Hematopoietic multipotent progenitor cell treated with erythropoietin and hydrocortisone succinate and interleukin-3 and kit ligand, for 17 days (in vitro differentiated cells): ENCODE measurements around the gene PRR20A.
"Not testable (repeated sequence)": the region's sequence is repeated elsewhere in the genome, so short reads cannot be mapped to it uniquely, and the experiment has no call there.

Source experiments
- DNase-seq: peaks from one replicate; pipeline ENCODE4 v3.0.0-alpha.2; 2015; ENCODE audit warnings: low spot score

Gene PRR20A

DNA sequence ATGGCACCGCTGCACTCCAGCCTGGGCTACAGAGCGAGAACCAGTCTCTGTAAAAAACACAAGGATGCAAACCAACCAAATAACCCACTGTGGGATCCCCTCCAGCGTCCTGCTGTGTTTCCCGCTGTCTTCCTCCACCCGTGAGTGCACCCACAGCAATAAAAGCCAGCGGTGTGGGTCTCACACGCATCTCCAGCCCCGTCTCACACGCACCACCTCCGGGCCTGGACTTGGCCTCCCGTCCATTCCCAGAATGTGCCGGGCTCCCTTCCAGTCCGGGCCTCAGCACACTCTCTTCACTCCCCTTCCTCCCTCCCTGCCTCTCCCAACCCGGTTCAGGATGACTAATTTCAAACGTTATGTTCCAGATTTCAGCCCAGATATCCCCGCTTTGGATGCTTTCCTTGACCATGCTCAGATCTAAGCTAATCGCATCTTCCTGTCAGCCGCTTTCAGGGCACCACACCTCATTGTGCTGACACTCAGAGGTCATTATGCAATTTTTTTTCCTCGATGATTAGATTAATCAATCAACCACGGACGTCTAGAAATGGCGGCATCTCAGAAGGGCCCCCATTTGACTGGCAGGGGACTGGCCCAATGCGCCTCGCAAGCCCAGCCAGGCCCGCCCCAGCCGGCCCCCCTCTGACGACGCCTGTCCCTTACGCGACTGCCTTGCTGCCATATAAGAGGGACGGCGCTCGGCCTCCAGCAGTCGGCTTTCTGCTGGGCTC, at the start of gene PRR20A:
Gene PRR20A, plus strand, starts transcription at position 684 of the 734 bp plus-strand sequence. CDS start 387 bp downstream, outside the sequence.
- DNase-seq = not testable (repeated sequence)

DNA sequence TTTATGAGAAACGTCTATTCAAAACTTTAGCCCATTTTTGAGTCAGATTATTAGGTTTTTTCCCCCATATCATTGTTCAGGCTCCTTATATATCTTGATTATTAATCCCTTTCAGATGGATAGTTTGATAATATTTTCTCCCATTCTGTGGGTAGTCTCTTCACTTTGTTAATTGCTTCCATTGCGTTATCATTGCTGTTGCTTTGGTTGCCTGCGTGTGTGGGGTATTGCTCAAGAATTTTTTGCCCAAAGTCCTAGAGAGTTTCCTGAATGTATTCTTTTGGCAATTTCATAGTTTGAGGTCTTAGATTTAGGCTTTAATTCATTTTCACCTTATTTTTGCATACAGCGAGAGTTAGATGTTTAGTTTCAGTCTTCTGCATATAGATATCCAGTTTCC, 25.8 kb upstream of the PRR20A start:
- no peak for DNase-seq

- no peak for DNase-seq
Measured at GRCh38 chr13:57123681-57124080, 17.0 kb upstream of the PRR20A start.

GRCh38 chr13:57128909-57129308, 11.8 kb upstream of the PRR20A start:
- no peak for DNase-seq

- no peak for DNase-seq
Measured at GRCh38 chr13:57136093-57136492, 4.6 kb upstream of the PRR20A start.

- DNase-seq = no peak
Measured at GRCh38 chr13:57137585-57137984, 3.1 kb upstream of the PRR20A start.

DNA sequence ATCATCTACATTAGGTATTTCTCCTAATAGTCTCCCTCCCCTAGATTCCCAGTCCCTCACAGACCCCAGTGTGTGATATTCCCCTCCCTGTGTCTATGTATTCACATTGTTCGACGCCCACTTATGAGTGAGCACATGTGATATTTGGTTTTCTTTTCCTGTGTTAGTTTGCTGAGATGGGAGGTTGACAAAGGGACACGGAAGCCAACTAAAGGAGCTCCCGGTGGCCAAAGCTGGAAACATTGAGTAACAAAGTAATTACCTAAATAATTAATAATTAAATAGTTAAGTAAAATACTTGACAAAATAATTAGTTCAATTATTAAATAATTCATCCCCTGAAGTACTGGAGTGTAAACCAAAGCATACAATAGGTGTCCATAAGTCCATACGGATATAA, 1.7 kb upstream of the PRR20A start:
- no peak for DNase-seq

DNA sequence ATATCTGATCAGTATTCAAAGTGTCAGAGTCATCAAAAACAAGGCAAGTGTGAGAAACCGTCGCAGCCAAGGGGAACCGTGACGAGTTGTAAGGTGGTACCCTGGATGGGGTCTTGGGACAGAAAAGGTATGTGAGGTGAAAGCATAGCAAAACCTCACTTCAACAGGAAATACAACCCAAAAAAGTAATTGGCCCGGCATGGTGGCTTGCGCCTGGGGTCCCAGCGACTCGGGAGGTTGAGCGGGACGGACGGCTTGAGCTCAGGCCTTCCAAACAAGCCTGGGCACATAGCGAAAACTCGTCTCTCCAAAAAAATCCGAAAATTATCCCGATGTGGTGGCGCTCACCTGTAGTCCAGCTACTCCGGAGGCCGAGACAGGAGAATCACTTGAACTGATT, 937 bp upstream of the PRR20A start:
- not testable (repeated sequence) for DNase-seq

DNA sequence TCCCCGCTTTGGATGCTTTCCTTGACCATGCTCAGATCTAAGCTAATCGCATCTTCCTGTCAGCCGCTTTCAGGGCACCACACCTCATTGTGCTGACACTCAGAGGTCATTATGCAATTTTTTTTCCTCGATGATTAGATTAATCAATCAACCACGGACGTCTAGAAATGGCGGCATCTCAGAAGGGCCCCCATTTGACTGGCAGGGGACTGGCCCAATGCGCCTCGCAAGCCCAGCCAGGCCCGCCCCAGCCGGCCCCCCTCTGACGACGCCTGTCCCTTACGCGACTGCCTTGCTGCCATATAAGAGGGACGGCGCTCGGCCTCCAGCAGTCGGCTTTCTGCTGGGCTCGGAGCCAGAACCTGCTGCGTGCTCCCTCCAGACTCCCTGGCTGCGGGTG, 6.5 kb downstream of the PRR20A start, which contains the start of gene PRR20B:
Gene PRR20B, plus strand, starts transcription at position 301 of the 400 bp plus-strand sequence. CDS start 387 bp downstream, outside the sequence.
- DNase-seq = not testable (repeated sequence)

DNA sequence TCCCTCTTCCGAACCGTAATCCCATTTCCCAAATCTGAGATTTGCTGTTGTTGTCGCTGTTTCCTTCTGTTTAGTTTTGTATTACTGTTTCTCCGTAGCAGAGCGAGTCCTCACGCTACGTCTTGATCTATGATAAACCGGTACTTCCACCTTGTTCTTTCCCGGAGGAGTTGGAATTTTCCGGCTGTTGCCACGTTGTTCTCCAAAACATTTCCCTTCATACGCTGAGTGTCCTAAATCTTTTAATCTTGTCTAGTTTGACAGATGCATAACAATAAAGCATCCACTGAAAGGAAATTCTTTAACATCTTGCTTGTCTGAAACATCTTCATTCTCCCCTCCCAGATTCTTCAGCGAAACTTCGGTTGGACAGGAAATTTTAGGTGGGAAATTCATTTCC, 7.4 kb downstream of the PRR20A start:
- DNase-seq = not testable (repeated sequence)

DNA sequence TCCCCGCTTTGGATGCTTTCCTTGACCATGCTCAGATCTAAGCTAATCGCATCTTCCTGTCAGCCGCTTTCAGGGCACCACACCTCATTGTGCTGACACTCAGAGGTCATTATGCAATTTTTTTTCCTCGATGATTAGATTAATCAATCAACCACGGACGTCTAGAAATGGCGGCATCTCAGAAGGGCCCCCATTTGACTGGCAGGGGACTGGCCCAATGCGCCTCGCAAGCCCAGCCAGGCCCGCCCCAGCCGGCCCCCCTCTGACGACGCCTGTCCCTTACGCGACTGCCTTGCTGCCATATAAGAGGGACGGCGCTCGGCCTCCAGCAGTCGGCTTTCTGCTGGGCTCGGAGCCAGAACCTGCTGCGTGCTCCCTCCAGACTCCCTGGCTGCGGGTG, 13.0 kb downstream of the PRR20A start, which contains the start of gene PRR20C:
Gene PRR20C, plus strand, starts transcription at position 301 of the 400 bp plus-strand sequence. CDS start 387 bp downstream, outside the sequence.
- not testable (repeated sequence) for DNase-seq

DNA sequence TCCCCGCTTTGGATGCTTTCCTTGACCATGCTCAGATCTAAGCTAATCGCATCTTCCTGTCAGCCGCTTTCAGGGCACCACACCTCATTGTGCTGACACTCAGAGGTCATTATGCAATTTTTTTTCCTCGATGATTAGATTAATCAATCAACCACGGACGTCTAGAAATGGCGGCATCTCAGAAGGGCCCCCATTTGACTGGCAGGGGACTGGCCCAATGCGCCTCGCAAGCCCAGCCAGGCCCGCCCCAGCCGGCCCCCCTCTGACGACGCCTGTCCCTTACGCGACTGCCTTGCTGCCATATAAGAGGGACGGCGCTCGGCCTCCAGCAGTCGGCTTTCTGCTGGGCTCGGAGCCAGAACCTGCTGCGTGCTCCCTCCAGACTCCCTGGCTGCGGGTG, 19.6 kb downstream of the PRR20A start, which contains the start of gene PRR20D:
Gene PRR20D, plus strand, starts transcription at position 301 of the 400 bp plus-strand sequence. CDS start 387 bp downstream, outside the sequence.
- DNase-seq = not testable (repeated sequence)

GRCh38 chr13:57166897-57167296, 26.2 kb downstream of the PRR20A start, which contains the start of gene PRR20E:
Gene PRR20E, plus strand, starts transcription at chr13:57167197. Its CDS starts 387 bp downstream, at chr13:57167584.
- not testable (repeated sequence) for DNase-seq

DNA sequence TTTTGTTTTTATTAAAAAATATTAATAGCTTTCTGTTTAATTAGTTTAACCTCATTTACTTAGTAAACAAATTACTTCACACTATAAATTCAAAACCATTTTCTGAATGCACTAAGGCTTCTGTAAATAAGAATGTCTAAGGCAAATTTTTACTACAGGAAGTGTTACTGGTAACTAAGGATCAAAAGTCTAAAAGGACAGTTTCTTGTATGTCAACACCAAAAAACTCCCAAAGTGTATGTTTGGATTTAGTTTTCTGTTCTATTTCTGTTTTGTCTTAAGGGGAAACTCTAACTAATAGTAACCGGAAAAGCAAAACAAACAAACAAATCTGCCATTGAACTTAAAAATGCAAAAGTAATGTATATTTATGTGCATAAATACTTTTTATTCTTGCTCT, 50.9 kb downstream of the PRR20A start:
- no peak for DNase-seq
